A549 (cell line): ENCODE results near the gene PLK5.

Source experiments
- MAFK ChIP-seq: fragments of 450-650 bp; IDR thresholded peaks from 2 replicates; pipeline ENCODE4 v1.6.1; 2014; ENCODE audit not compliant: partially characterized antibody
- TF ChIP-seq, protein P1 (sequence below): fragments of 200-600 bp; sonication (generic); IDR thresholded peaks from 2 replicates; pipeline ENCODE4 v1.6.1; 2016; ENCODE audit warnings: antibody characterized with exemption, mild to moderate bottlenecking, moderate library complexity
- TF ChIP-seq, protein P2 (sequence below): fragments of >200 bp; sonication (Bioruptor Twin); formaldehyde crosslinking; IDR thresholded peaks from 3 replicates; pipeline ENCODE4 v1.5.1; 2016

DNA sequence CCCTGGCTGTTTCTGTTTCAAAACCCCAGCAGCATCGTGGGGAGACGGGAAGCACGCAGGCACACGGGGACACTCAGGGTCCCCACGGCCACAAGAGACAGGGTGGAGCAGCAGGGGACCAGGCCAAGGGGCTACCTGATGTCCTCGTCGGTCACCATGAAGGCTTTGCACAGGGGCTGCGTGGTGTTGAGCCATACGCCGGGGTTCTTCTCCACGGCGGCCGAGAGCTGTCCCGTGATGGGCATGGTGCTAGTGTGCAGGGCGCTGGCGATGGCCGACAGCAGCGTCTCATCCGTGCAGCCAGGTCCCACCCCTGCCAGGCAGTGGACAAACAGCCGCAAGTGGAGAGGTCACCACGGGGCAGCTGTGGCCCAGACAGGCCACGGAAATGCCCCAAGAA is 57.1 kb downstream of the PLK5 start:
- TF ChIP-seq, protein P1, sequence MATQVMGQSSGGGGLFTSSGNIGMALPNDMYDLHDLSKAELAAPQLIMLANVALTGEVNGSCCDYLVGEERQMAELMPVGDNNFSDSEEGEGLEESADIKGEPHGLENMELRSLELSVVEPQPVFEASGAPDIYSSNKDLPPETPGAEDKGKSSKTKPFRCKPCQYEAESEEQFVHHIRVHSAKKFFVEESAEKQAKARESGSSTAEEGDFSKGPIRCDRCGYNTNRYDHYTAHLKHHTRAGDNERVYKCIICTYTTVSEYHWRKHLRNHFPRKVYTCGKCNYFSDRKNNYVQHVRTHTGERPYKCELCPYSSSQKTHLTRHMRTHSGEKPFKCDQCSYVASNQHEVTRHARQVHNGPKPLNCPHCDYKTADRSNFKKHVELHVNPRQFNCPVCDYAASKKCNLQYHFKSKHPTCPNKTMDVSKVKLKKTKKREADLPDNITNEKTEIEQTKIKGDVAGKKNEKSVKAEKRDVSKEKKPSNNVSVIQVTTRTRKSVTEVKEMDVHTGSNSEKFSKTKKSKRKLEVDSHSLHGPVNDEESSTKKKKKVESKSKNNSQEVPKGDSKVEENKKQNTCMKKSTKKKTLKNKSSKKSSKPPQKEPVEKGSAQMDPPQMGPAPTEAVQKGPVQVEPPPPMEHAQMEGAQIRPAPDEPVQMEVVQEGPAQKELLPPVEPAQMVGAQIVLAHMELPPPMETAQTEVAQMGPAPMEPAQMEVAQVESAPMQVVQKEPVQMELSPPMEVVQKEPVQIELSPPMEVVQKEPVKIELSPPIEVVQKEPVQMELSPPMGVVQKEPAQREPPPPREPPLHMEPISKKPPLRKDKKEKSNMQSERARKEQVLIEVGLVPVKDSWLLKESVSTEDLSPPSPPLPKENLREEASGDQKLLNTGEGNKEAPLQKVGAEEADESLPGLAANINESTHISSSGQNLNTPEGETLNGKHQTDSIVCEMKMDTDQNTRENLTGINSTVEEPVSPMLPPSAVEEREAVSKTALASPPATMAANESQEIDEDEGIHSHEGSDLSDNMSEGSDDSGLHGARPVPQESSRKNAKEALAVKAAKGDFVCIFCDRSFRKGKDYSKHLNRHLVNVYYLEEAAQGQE = no peak
- TF ChIP-seq, protein P2, sequence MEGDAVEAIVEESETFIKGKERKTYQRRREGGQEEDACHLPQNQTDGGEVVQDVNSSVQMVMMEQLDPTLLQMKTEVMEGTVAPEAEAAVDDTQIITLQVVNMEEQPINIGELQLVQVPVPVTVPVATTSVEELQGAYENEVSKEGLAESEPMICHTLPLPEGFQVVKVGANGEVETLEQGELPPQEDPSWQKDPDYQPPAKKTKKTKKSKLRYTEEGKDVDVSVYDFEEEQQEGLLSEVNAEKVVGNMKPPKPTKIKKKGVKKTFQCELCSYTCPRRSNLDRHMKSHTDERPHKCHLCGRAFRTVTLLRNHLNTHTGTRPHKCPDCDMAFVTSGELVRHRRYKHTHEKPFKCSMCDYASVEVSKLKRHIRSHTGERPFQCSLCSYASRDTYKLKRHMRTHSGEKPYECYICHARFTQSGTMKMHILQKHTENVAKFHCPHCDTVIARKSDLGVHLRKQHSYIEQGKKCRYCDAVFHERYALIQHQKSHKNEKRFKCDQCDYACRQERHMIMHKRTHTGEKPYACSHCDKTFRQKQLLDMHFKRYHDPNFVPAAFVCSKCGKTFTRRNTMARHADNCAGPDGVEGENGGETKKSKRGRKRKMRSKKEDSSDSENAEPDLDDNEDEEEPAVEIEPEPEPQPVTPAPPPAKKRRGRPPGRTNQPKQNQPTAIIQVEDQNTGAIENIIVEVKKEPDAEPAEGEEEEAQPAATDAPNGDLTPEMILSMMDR = no peak
- TF ChIP-seq MAFK = no peak
